Calu3 (cell line): ENCODE measurements around the gene RFTN1. TPM values are rescaled to one million over a fixed set of nuclear protein-coding genes. Genes with fewer than 3 reads are reported as not detected.

Experiments used
- BruUV-seq: library from RNA; stranded (reverse); fragments of 400-500 nt; replicated peaks from 2 replicates; lab custom pipeline; 2021; lab: Mats Ljungman, UMichigan
- CTCF ChIA-PET: fragments of 300-600 bp; sonication (Branson Sonifier 250); formaldehyde crosslinking; loops from one replicate; lab custom pipeline; 2022; ENCODE audit warnings: antibody characterized with exemption; lab: Charles Lee
- DNase-seq: peaks from one replicate; pipeline ENCODE4 v3.0.0; 2022
- H3K27ac Mint-ChIP-seq: one replicate; pipeline ENCODE4 v1.8.0; 2022; ENCODE audit warnings: mixed read lengths; ENCODE audit not compliant: unreplicated experiment
- H3K27me3 Mint-ChIP-seq: one replicate; pipeline ENCODE4 v1.8.0; 2022; ENCODE audit warnings: mixed read lengths; ENCODE audit not compliant: unreplicated experiment
- H3K36me3 Mint-ChIP-seq: one replicate; pipeline ENCODE4 v1.8.0; 2022; ENCODE audit warnings: mild to moderate bottlenecking, moderate library complexity, mixed read lengths; ENCODE audit not compliant: insufficient read depth, unreplicated experiment
- H3K4me1 Mint-ChIP-seq: one replicate; pipeline ENCODE4 v1.8.0; 2022; ENCODE audit warnings: mild to moderate bottlenecking, low read depth, mixed read lengths; ENCODE audit not compliant: unreplicated experiment
- H3K4me3 Mint-ChIP-seq: one replicate; pipeline ENCODE4 v1.8.0; 2022; ENCODE audit warnings: mild to moderate bottlenecking, low read depth, moderate library complexity, mixed read lengths; ENCODE audit not compliant: unreplicated experiment
- H3K9me3 Mint-ChIP-seq: one replicate; pipeline ENCODE4 v1.8.0; 2022; ENCODE audit warnings: low read depth, mixed read lengths; ENCODE audit not compliant: unreplicated experiment
- intact Hi-C: fragments of 100-400 bp; cut with micrococcal nuclease; formaldehyde crosslinking; loops from one replicate; pipeline ENCODE4 v1.10.0; 2022; ENCODE audit not compliant: unreplicated experiment
- total RNA-seq: library from RNA; stranded (reverse); gene quantifications from 2 replicates; pipeline ENCODE4 v1.2.3, GENCODE V29; 2022
- TF ChIP-seq, protein P1 (sequence below): fragments of 200-600 bp; IDR thresholded peaks from one replicate; pipeline ENCODE4 v1.8.0; 2022; ENCODE audit warnings: antibody characterized with exemption; ENCODE audit not compliant: unreplicated experiment

The RFTN1 gene
- total RNA-seq, 1 experiment from 2014 or later = 1.6 TPM

DNA sequence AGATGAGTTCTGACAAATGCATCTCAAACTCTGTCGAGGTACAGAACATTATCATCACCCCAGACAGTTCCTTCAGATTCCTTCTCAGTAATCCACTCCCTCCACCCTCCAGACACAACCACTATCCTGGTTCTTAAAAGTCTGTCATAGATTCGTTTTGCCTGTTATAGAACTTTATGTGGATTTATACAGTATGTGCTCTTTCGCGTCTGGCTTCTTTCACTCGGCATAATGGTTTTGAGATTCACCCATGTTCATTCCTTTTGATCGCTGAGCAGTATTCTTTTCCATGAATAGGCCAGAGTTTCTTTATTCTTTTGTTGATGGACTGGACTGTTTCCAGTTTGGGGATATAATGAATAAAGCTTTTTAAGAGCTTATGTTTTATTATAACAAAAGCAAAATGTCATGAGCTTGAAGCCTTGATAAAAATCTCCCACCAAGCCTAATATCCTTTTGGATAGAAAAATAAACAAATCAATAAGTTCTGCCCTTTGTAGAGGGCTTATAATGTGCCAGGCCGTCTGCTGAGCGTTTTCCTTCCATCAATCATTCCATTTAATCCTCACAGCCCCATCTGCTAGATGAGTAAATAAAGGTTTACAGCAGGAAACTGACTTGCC lies 21.3 kb upstream of the RFTN1 start:
- no peak overlapping the region for H3K4me3 Mint-ChIP-seq
- no TSS peak for BruUV-seq
- DNase-seq = no peak
- intact Hi-C loops = no loop called here
- H3K27me3 Mint-ChIP-seq = peaks cover 67% of the 10 kb centered on the region
- no peaks in the 10 kb centered on the region for H3K36me3 Mint-ChIP-seq
- TF ChIP-seq, protein P1, sequence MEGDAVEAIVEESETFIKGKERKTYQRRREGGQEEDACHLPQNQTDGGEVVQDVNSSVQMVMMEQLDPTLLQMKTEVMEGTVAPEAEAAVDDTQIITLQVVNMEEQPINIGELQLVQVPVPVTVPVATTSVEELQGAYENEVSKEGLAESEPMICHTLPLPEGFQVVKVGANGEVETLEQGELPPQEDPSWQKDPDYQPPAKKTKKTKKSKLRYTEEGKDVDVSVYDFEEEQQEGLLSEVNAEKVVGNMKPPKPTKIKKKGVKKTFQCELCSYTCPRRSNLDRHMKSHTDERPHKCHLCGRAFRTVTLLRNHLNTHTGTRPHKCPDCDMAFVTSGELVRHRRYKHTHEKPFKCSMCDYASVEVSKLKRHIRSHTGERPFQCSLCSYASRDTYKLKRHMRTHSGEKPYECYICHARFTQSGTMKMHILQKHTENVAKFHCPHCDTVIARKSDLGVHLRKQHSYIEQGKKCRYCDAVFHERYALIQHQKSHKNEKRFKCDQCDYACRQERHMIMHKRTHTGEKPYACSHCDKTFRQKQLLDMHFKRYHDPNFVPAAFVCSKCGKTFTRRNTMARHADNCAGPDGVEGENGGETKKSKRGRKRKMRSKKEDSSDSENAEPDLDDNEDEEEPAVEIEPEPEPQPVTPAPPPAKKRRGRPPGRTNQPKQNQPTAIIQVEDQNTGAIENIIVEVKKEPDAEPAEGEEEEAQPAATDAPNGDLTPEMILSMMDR = no peak
- CTCF ChIA-PET = no interaction called here
- H3K27ac Mint-ChIP-seq = no peak overlapping the region
- H3K9me3 Mint-ChIP-seq = no peaks in the 10 kb centered on the region
- H3K4me1 Mint-ChIP-seq = no peaks in the 10 kb centered on the region

DNA sequence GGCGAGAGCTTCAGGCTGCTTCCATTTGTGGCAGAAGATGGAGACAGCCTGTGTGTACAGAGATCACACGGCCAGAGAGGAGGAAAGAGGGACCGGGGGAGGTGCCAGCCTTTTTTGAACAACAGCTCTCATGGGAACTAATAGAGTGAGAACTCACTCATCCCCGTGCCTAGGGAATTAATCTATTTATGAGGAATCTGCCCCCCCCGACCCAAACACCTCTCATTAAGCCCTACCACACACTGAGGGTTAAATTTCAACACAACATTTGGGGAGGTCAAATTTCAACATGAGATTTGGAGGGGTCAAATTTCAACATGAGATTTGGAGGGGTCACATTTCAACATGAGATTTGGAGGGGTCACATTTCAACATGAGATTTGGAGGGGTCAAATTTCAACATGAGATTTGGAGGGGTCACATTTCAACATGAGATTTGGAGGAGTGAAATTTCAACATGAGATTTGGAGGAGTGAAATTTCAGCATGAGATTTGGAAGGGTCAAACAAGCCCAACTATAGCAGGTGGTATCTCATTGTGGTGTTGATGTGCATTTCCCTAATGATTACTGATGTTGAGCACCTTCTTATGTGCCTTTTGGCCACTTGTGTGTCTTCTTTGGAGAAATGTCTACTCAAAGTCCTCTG lies 20.6 kb upstream of the RFTN1 start:
- H3K9me3 Mint-ChIP-seq = no peaks in the 10 kb centered on the region
- no peak for DNase-seq
- no peak overlapping the region for H3K4me3 Mint-ChIP-seq
- intact Hi-C loops = no loop called here
- peaks cover 65% of the 10 kb centered on the region for H3K27me3 Mint-ChIP-seq
- H3K4me1 Mint-ChIP-seq = no peaks in the 10 kb centered on the region
- no TSS peak for BruUV-seq
- CTCF ChIA-PET = no interaction called here
- TF ChIP-seq, protein P1 = no peak
- H3K27ac Mint-ChIP-seq = no peak overlapping the region
- H3K36me3 Mint-ChIP-seq = no peaks in the 10 kb centered on the region

DNA sequence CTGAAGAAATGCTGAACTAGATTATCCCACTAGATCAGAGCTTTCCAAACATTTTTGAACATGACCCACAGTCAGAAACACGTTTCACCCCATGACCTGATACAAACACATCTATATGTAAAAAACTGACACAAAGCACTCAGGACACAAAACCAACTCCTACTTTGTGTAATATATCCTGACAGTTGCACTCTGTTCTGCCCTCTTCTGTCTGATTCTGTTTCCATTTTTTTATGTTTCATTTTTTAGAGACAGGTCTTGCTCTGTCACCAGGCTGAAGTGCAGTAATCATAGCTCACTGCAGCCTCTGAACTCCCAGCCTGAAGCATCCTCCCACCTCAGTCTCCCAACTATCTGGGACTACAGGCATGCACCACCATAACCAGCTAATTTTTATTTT lies 15.8 kb upstream of the RFTN1 start:
- intact Hi-C loops = no loop called here
- Mint-ChIP-seq H3K9me3 (no peaks in the 10 kb centered on the region), H3K36me3 (no peaks in the 10 kb centered on the region), H3K4me1 (no peaks in the 10 kb centered on the region), H3K27me3 (peaks cover 67% of the 10 kb centered on the region), H3K4me3 (no peak overlapping the region), H3K27ac (no peak overlapping the region)
- CTCF ChIA-PET = interaction anchor here (0.6 kb wide), 1 partner anchor 12 kb away, joined by 4 read pairs; no protein-coding TSS in a partner anchor
- no peak for DNase-seq
- no TSS peak for BruUV-seq
- TF ChIP-seq, protein P1 = no peak

DNA sequence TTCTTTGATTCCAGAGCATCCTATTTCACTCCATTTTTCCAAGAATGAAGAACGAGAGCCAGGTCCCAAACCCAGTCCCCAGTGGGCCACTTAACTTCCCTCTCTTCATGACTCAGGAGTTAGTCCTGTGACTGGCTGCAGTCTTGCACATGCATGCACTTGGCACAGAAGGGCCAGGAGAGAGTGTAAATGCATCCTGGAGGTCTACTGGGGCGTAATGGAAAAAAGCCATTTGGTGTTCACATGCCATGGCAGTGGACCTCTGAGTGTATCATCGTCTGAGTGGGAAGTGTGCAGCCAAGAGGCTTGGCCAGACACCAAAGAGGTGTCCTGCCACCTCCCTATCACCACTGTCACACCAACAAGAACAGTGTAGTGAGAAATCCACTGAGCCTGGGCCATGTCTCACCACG lies 15.1 kb upstream of the RFTN1 start:
- CTCF ChIA-PET = no interaction called here
- H3K27me3 Mint-ChIP-seq = peaks cover 66% of the 10 kb centered on the region
- BruUV-seq = no TSS peak
- no peak overlapping the region for H3K4me3 Mint-ChIP-seq
- intact Hi-C loops = no loop called here
- TF ChIP-seq, protein P1 = no peak
- no peaks in the 10 kb centered on the region for H3K9me3 Mint-ChIP-seq
- H3K27ac Mint-ChIP-seq = no peak overlapping the region
- H3K36me3 Mint-ChIP-seq = no peaks in the 10 kb centered on the region
- no peak for DNase-seq
- H3K4me1 Mint-ChIP-seq = no peaks in the 10 kb centered on the region
